ENCODE results near the gene ADCY6. TPM values are rescaled to one million over a fixed set of nuclear protein-coding genes. Genes with fewer than 3 reads are reported as not detected.

The ADCY6 gene
- total and polyA plus RNA-seq, 4 donors, result 4.3 to 30.5 (median 10.5) TPM

DNA sequence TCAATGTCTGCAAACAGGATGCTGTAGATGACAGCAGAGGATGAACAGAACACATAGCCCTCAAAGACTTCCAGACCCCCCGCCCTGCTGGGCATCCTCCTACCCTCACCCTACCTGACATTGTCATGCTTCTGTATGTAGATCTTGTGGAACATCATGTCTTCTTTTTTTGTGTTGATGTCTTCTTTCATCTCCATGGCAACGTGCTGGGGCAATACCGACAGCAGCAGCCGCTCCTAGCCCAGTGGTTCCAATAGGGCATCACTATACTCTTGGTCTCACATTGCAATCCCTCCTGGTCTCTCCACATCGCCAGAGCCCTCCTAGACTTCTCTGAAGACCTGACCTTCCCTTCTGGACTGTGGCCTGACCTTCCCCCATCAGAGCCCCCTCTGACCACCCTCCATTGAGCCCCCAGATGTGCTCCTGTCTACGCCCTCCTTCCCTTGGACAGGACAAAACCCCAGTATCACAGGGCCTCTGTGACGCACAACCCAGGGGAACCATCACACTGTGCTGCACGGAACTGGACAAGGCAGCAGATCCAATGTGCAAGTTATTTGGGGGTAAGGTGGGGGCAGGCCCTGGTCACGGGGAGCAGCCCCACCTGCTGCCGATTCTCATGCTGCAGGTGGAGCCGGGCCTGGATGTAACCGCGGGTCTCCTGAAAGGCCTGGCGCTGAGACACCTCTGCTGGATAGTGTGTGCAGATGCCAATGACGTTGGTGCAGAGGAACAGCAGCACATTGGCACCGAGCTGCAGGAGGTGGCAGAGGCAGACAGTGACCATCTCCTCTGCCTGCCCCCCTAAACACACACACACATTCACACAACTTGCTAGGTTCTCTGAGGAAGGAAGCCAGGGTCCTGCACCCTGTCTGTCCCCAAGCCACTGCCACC lies 11.1 kb downstream of the ADCY6 start:
- H3K9ac ChIP-seq (ENCODE audit: low read depth in 1 of 2, low read length in 2 of 2), result no peak overlapping the region
- no peak for DNase-seq (ENCODE audit: low spot score)
- H3K27me3 ChIP-seq (ENCODE audit: control insufficient read depth in 4 of 4, insufficient read depth in 4 of 4, low read length in 3 of 4), result no peaks in the 10 kb centered on the region
- 95% methylated on average over 16 of the region's 16 CpGs for WGBS
- no peak overlapping the region for H3K4me3 ChIP-seq (ENCODE audit: low read depth in 1 of 3, low read length in 3 of 3)
- H3K9me3 ChIP-seq (ENCODE audit: control insufficient read depth in 4 of 4, low read length in 3 of 4), result no peaks in the 10 kb centered on the region
- H3K4me1 ChIP-seq (ENCODE audit: control insufficient read depth in 4 of 4, insufficient read depth in 4 of 4, low read length in 3 of 4), result no peaks in the 10 kb centered on the region
- TF ChIP-seq SP1 (IDR thresholded peaks at IDR 0.05), result no peak
- TF ChIP-seq, protein P1, sequence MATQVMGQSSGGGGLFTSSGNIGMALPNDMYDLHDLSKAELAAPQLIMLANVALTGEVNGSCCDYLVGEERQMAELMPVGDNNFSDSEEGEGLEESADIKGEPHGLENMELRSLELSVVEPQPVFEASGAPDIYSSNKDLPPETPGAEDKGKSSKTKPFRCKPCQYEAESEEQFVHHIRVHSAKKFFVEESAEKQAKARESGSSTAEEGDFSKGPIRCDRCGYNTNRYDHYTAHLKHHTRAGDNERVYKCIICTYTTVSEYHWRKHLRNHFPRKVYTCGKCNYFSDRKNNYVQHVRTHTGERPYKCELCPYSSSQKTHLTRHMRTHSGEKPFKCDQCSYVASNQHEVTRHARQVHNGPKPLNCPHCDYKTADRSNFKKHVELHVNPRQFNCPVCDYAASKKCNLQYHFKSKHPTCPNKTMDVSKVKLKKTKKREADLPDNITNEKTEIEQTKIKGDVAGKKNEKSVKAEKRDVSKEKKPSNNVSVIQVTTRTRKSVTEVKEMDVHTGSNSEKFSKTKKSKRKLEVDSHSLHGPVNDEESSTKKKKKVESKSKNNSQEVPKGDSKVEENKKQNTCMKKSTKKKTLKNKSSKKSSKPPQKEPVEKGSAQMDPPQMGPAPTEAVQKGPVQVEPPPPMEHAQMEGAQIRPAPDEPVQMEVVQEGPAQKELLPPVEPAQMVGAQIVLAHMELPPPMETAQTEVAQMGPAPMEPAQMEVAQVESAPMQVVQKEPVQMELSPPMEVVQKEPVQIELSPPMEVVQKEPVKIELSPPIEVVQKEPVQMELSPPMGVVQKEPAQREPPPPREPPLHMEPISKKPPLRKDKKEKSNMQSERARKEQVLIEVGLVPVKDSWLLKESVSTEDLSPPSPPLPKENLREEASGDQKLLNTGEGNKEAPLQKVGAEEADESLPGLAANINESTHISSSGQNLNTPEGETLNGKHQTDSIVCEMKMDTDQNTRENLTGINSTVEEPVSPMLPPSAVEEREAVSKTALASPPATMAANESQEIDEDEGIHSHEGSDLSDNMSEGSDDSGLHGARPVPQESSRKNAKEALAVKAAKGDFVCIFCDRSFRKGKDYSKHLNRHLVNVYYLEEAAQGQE (IDR thresholded peaks at IDR 0.05), result no peak
- no peak for TF ChIP-seq NR2F2 (IDR thresholded peaks at IDR 0.05)
- TF ChIP-seq FOXA2 (IDR thresholded peaks at IDR 0.05), result no peak
- no peak for TF ChIP-seq GABPA (IDR thresholded peaks at IDR 0.05 in 1 of 2, conservative IDR thresholded peaks at IDR 0.05 in 1 of 2)
- TF ChIP-seq, protein P2, sequence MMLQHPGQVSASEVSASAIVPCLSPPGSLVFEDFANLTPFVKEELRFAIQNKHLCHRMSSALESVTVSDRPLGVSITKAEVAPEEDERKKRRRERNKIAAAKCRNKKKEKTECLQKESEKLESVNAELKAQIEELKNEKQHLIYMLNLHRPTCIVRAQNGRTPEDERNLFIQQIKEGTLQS (IDR thresholded peaks at IDR 0.05), result no peak
- TF ChIP-seq HNF4A (conservative IDR thresholded peaks at IDR 0.05), result no peak
- TF ChIP-seq, protein P3, sequence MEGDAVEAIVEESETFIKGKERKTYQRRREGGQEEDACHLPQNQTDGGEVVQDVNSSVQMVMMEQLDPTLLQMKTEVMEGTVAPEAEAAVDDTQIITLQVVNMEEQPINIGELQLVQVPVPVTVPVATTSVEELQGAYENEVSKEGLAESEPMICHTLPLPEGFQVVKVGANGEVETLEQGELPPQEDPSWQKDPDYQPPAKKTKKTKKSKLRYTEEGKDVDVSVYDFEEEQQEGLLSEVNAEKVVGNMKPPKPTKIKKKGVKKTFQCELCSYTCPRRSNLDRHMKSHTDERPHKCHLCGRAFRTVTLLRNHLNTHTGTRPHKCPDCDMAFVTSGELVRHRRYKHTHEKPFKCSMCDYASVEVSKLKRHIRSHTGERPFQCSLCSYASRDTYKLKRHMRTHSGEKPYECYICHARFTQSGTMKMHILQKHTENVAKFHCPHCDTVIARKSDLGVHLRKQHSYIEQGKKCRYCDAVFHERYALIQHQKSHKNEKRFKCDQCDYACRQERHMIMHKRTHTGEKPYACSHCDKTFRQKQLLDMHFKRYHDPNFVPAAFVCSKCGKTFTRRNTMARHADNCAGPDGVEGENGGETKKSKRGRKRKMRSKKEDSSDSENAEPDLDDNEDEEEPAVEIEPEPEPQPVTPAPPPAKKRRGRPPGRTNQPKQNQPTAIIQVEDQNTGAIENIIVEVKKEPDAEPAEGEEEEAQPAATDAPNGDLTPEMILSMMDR (IDR thresholded peaks at IDR 0.05; ENCODE audit: low read depth, low read length, missing input control), result no peak
- TF ChIP-seq EGR1 (IDR thresholded peaks at IDR 0.05; ENCODE audit: low read depth in 2 of 2), result no peak
- TF ChIP-seq TAF1 (conservative IDR thresholded peaks at IDR 0.05), result no peak
- peaks cover under 1 to 37% (median 16%) of the 10 kb centered on the region in 4 donors for H3K36me3 ChIP-seq (ENCODE audit: control insufficient read depth in 4 of 4, insufficient read depth in 3 of 4, low read depth in 1 of 4, low read length in 3 of 4)
- H3K27ac ChIP-seq (ENCODE audit: low read depth in 1 of 2, low read length in 2 of 2), result no peak overlapping the region

GRCh38 chr12:48776956-48777355 lies 11.9 kb downstream of the ADCY6 start:
- Histone ChIP-seq H3K27ac (ENCODE audit: low read depth in 1 of 2, low read length in 2 of 2) (no peak overlapping the region), H3K9me3 (ENCODE audit: control insufficient read depth in 4 of 4, low read length in 3 of 4) (no peaks in the 10 kb centered on the region), H3K27me3 (ENCODE audit: control insufficient read depth in 4 of 4, insufficient read depth in 4 of 4, low read length in 3 of 4) (no peaks in the 10 kb centered on the region), H3K9ac (ENCODE audit: low read depth in 1 of 2, low read length in 2 of 2) (no peak overlapping the region), H3K4me1 (ENCODE audit: control insufficient read depth in 4 of 4, insufficient read depth in 4 of 4, low read length in 3 of 4) (no peaks in the 10 kb centered on the region), H3K4me3 (ENCODE audit: low read depth in 1 of 3, low read length in 3 of 3) (no peak overlapping the region), H3K36me3 (ENCODE audit: control insufficient read depth in 4 of 4, insufficient read depth in 3 of 4, low read depth in 1 of 4, low read length in 3 of 4) (peaks cover 6 to 43% (median 20%) of the 10 kb centered on the region in 4 donors)
- DNase-seq (ENCODE audit: low spot score), result no peak
- TF ChIP-seq NR2F2 (IDR thresholded peaks at IDR 0.05) (no peak), GABPA (IDR thresholded peaks at IDR 0.05 in 1 of 2, conservative IDR thresholded peaks at IDR 0.05 in 1 of 2) (no peak), FOXA2 (IDR thresholded peaks at IDR 0.05) (no peak), TAF1 (conservative IDR thresholded peaks at IDR 0.05) (no peak), EGR1 (IDR thresholded peaks at IDR 0.05; ENCODE audit: low read depth in 2 of 2) (no peak), JUND (IDR thresholded peaks at IDR 0.05) (no peak), YY1 (IDR thresholded peaks at IDR 0.05) (no peak)
- TF ChIP-seq, protein P3 (IDR thresholded peaks at IDR 0.05; ENCODE audit: low read depth, low read length, missing input control), result no peak
- TF ChIP-seq, protein P4, sequence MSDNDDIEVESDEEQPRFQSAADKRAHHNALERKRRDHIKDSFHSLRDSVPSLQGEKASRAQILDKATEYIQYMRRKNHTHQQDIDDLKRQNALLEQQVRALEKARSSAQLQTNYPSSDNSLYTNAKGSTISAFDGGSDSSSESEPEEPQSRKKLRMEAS (IDR thresholded peaks at IDR 0.05), result no peak
- 95% methylated on average over 6 of the region's 6 CpGs for WGBS

Data from liver (tissue), 9 donors.